H1 (cell line): ENCODE measurements around the gene CCDC8.

Source experiments
- BCL11A ChIP-seq, 2 experiments: IDR thresholded peaks; one replicate each; pipeline ENCODE4 v1.6.1; 2011; ENCODE audit warnings: low read depth in 2 of 2, low read length in 2 of 2, mild to moderate bottlenecking in 2 of 2
- POLR2A ChIP-seq, 2 experiments: IDR thresholded peaks; 1 replicate in 1 of 2; 2 replicates in 1 of 2; pipeline ENCODE4 v1.6.1; 2011; ENCODE audit warnings: low read depth in 2 of 2, low read length in 2 of 2, mild to moderate bottlenecking in 2 of 2; ENCODE audit errors: control extremely low read depth in 1 of 2
- TF ChIP-seq, protein P1 (sequence below), 3 experiments: IDR thresholded peaks; 1 replicate in 2 of 3; 2 replicates in 1 of 3; pipeline versions ENCODE4 v1.5.1 to v1.6.1; 2011; ENCODE audit warnings: low read length in 3 of 3, mild to moderate bottlenecking in 3 of 3, inconsistent platforms in 2 of 3, low read depth in 1 of 3, moderate library complexity in 1 of 3; ENCODE audit not compliant: insufficient read depth in 1 of 3; ENCODE audit errors: control extremely low read depth in 1 of 3

DNA sequence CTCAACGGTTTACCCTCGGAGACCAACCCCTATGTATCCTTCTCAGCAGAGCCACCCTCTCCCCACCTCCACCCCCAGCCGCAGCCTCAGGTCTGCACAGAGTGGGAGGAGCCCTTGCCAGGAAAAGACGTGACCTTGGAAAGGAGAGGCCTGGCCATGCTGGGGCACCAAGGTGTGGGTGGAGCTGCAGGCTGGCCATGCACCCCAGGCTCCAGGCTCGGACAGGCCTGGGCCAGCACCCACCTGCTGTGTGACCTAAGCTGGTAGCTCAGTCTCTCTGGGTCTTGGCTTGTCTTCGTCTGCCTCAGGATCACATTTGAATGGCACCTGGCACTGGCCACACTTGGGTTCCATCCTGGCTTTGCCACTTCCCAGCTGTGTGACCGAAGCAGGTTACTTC, 29.5 kb downstream of the CCDC8 start:
- TF ChIP-seq, protein P1, sequence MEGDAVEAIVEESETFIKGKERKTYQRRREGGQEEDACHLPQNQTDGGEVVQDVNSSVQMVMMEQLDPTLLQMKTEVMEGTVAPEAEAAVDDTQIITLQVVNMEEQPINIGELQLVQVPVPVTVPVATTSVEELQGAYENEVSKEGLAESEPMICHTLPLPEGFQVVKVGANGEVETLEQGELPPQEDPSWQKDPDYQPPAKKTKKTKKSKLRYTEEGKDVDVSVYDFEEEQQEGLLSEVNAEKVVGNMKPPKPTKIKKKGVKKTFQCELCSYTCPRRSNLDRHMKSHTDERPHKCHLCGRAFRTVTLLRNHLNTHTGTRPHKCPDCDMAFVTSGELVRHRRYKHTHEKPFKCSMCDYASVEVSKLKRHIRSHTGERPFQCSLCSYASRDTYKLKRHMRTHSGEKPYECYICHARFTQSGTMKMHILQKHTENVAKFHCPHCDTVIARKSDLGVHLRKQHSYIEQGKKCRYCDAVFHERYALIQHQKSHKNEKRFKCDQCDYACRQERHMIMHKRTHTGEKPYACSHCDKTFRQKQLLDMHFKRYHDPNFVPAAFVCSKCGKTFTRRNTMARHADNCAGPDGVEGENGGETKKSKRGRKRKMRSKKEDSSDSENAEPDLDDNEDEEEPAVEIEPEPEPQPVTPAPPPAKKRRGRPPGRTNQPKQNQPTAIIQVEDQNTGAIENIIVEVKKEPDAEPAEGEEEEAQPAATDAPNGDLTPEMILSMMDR (IDR thresholded peaks at IDR 0.05; ENCODE audit: control extremely low read depth in 1 of 3, insufficient read depth in 1 of 3, low read depth in 1 of 3, low read length in 3 of 3): no peak
- TF ChIP-seq POLR2A (IDR thresholded peaks at IDR 0.05; ENCODE audit: control extremely low read depth in 1 of 2, low read depth in 2 of 2, low read length in 2 of 2) (no peak), BCL11A (IDR thresholded peaks at IDR 0.05; ENCODE audit: low read depth in 2 of 2, low read length in 2 of 2) (no peak)
